Uterus (tissue), 2 donors: ENCODE data around the gene HPSE2.

Experiments used
- CTCF ChIP-seq, 4 experiments: fragments of 200-600 bp in 2 of 4; fragments of 450-650 bp in 2 of 4; sonication (generic) in 2 of 4; IDR thresholded peaks; one replicate each; pipeline ENCODE4 v1.5.1; 2016 to 2019; ENCODE audit warnings: antibody characterized with exemption in 4 of 4, mild to moderate bottlenecking in 2 of 4, moderate library complexity in 1 of 4
- POLR2A ChIP-seq, 2 donors: fragments of 450-650 bp; IDR thresholded peaks; one replicate each; pipeline ENCODE4 v1.6.1; 2016; ENCODE audit warnings: antibody characterized with exemption in 2 of 2, mild to moderate bottlenecking in 1 of 2, moderate library complexity in 1 of 2

DNA sequence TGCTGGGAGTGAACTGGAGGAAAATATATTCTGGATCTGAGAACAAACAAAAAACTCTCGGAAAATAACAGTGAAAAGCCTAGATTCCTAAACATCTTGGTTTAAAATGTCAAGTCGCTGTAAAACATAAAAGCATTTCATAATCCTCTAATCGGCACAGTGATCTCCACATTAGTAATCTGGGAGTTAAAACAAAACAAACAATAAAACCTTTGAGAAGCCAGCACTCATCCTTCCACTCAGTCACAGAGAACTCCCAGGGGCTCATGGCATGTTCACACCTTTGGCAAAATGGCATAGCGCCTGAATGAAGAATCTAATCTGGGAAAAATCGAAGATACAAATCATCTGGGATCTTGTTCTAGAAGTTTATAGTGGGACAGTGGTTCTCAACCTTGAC is 764.8 kb downstream of the HPSE2 start:
- no peak for TF ChIP-seq CTCF (IDR thresholded peaks at IDR 0.05)
- no peak for TF ChIP-seq POLR2A (IDR thresholded peaks at IDR 0.05)
